Measurements from ENCODE around the gene ADAM19. TPM values are rescaled to one million over a fixed set of nuclear protein-coding genes. Genes with fewer than 3 reads are reported as not detected.
A peak's percentile ranks its signal among the peaks of the same experiment; 100 is the strongest.

The ADAM19 gene
- total RNA-seq, 1 donor from 2014 or later = 11.5 TPM

- Histone ChIP-seq H3K27ac (no peak overlapping the region), H3K4me2 (no peak overlapping the region), H3F3A (ENCODE audit: low read depth) (peaks cover 14% of the 10 kb centered on the region), H3K4me1 (peaks cover 15% of the 10 kb centered on the region), H2AFZ (replicated peaks) (no peak overlapping the region), H3K27me3 (peaks cover 13% of the 10 kb centered on the region), H3K36me3 (no peaks in the 10 kb centered on the region), H3K4me3 (no peak overlapping the region), H3K9me3 (ENCODE audit: low read depth) (no peaks in the 10 kb centered on the region), H3K79me2 (ENCODE audit: low read depth) (peaks cover 26% of the 10 kb centered on the region), H3K9ac (no peak overlapping the region), H4K20me1 (ENCODE audit: low read depth) (peaks cover 8% of the 10 kb centered on the region)
- no peaks in the 10 kb centered on the region for H3K9me3 Mint-ChIP-seq
- peaks cover 3% of the 10 kb centered on the region for H3K27me3 Mint-ChIP-seq (ENCODE audit: insufficient read depth, low read depth)
- no peak for TF ChIP-seq CTCF (IDR thresholded peaks at IDR 0.05)
- TF ChIP-seq EZH2 (IDR thresholded peaks at IDR 0.05) = no peak
- TF ChIP-seq EZH2phosphoT487 (IDR thresholded peaks at IDR 0.05) = no peak
- peak overlapping the region; percentile 89 for H3K4me3 Mint-ChIP-seq
- H3K4me1 Mint-ChIP-seq = peaks cover 26% of the 10 kb centered on the region
- no peak overlapping the region for H3K27ac Mint-ChIP-seq
- no peak for DNase-seq (ENCODE audit: low spot score)
- no peaks in the 10 kb centered on the region for H3K36me3 Mint-ChIP-seq
Measured at GRCh38 chr5:157576678-157577077, 1.1 kb upstream of the ADAM19 start.

GRCh38 chr5:157574456-157575380 is 857 bp downstream of the ADAM19 start:
- no peak overlapping the region for H3K27ac ChIP-seq
- peak; percentile 72 for DNase-seq (ENCODE audit: low spot score)
- peaks cover 26% of the 10 kb centered on the region for H3K4me1 Mint-ChIP-seq

GRCh38 chr5:157571357-157571827 is 4.2 kb downstream of the ADAM19 start:
- TF ChIP-seq EZH2phosphoT487 (IDR thresholded peaks at IDR 0.05) (no peak), EZH2 (IDR thresholded peaks at IDR 0.05) (no peak), CTCF (IDR thresholded peaks at IDR 0.05) (no peak)
- peaks cover 10% of the 10 kb centered on the region for H3K4me1 ChIP-seq
- Mint-ChIP-seq H3K27me3 (ENCODE audit: insufficient read depth, low read depth) (peaks cover 3% of the 10 kb centered on the region), H3K27ac (peak overlapping the region; percentile 55), H3K4me3 (peak overlapping the region; percentile 27), H3K4me1 (peaks cover 26% of the 10 kb centered on the region), H3K9me3 (no peaks in the 10 kb centered on the region), H3K36me3 (peaks cover 7% of the 10 kb centered on the region)
- no peaks in the 10 kb centered on the region for H3K9me3 ChIP-seq (ENCODE audit: low read depth)
- H3F3A ChIP-seq (ENCODE audit: low read depth) = peaks cover 11% of the 10 kb centered on the region
- no peak overlapping the region for H3K4me3 ChIP-seq
- DNase-seq (ENCODE audit: low spot score) = no peak
- no peak overlapping the region for H2AFZ ChIP-seq (replicated peaks)
- no peak overlapping the region for H3K27ac ChIP-seq
- peaks cover 8% of the 10 kb centered on the region for H4K20me1 ChIP-seq (ENCODE audit: low read depth)
- no peaks in the 10 kb centered on the region for H3K36me3 ChIP-seq
- H3K9ac ChIP-seq = no peak overlapping the region
- H3K4me2 ChIP-seq = no peak overlapping the region
- peaks cover 26% of the 10 kb centered on the region for H3K79me2 ChIP-seq (ENCODE audit: low read depth)
- H3K27me3 ChIP-seq = peaks cover 13% of the 10 kb centered on the region

More at GRCh38 chr5:157574456-157575380, 857 bp downstream of the ADAM19 start:
- Mint-ChIP-seq H3K36me3 (no peaks in the 10 kb centered on the region), H3K4me3 (peak overlapping the region; percentile 99), H3K27me3 (ENCODE audit: insufficient read depth, low read depth) (peaks cover 3% of the 10 kb centered on the region), H3K27ac (peak overlapping the region; percentile 67), H3K9me3 (no peaks in the 10 kb centered on the region)
- H3K4me1 ChIP-seq = peaks cover 7% of the 10 kb centered on the region
- H4K20me1 ChIP-seq (ENCODE audit: low read depth) = peaks cover 8% of the 10 kb centered on the region
- H3F3A ChIP-seq (ENCODE audit: low read depth) = peaks cover 15% of the 10 kb centered on the region
- no peaks in the 10 kb centered on the region for H3K36me3 ChIP-seq
- peak overlapping the region; percentile 78 for H2AFZ ChIP-seq (replicated peaks)
- H3K79me2 ChIP-seq (ENCODE audit: low read depth) = peaks cover 26% of the 10 kb centered on the region
- peaks cover 13% of the 10 kb centered on the region for H3K27me3 ChIP-seq
- peak overlapping the region; percentile 77 for H3K4me2 ChIP-seq
- TF ChIP-seq EZH2phosphoT487 (IDR thresholded peaks at IDR 0.05) (peak; percentile 37), CTCF (IDR thresholded peaks at IDR 0.05) (no peak)
- no peaks in the 10 kb centered on the region for H3K9me3 ChIP-seq (ENCODE audit: low read depth)
- H3K4me3 ChIP-seq = peak overlapping the region; percentile 82
- H3K9ac ChIP-seq = no peak overlapping the region
